Activated CD4-positive, alpha-beta T cell treated with anti-CD3 and anti-CD28 coated beads, Interleukin-10, Interleukin-2, amounts not matched to agents 100 ng/mL and 50 ng/mL, durations not matched to agents 16 hours and 8 hours (primary cell): ENCODE data around the gene ARFGEF3.

ENCODE experiments used
- DNase-seq: peaks from one replicate; pipeline ENCODE4 v3.0.0-alpha.2; 2020

Gene ARFGEF3

GRCh38 chr6:138246650-138247440 lies 85.1 kb downstream of the ARFGEF3 start:
- DNase-seq, result no peak

DNA sequence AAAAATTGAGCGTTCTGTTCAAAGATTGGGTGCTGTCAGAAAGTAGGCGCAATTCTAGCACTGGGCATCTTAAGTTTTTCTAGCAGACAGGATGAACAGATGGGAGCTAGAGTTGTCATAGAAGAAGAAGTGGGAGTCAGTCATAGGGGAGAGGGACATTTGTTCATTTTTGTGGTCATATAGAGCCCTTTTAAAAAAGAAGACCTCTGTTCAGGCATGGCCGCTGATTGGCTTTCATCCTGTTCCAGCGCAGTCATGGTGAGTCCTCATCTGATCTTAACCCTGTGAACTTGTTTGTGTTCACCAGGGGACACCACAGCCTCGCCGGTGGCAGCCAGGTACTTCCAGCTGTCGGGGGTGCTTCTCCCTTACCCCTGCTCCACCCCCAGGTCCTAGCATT lies 86.3 kb downstream of the ARFGEF3 start:
- no peak for DNase-seq

GRCh38 chr6:138248878-138249277 lies 87.1 kb downstream of the ARFGEF3 start:
- no peak for DNase-seq

GRCh38 chr6:138250053-138250452 lies 88.3 kb downstream of the ARFGEF3 start:
- no peak for DNase-seq

- no peak for DNase-seq
Observed at GRCh38 chr6:138250513-138251247, 88.9 kb downstream of the ARFGEF3 start.

GRCh38 chr6:138253731-138254130 lies 92.0 kb downstream of the ARFGEF3 start:
- no peak for DNase-seq

GRCh38 chr6:138255443-138255842 lies 93.7 kb downstream of the ARFGEF3 start:
- no peak for DNase-seq

GRCh38 chr6:138257638-138258040 lies 95.9 kb downstream of the ARFGEF3 start:
- DNase-seq, result no peak

- no peak for DNase-seq
Observed at GRCh38 chr6:138258197-138258596, 96.5 kb downstream of the ARFGEF3 start.

GRCh38 chr6:138258991-138259390 lies 97.3 kb downstream of the ARFGEF3 start:
- no peak for DNase-seq

GRCh38 chr6:138261116-138261780 lies 99.5 kb downstream of the ARFGEF3 start:
- no peak for DNase-seq

- no peak for DNase-seq
Observed at GRCh38 chr6:138263963-138264362, 102.2 kb downstream of the ARFGEF3 start.

DNA sequence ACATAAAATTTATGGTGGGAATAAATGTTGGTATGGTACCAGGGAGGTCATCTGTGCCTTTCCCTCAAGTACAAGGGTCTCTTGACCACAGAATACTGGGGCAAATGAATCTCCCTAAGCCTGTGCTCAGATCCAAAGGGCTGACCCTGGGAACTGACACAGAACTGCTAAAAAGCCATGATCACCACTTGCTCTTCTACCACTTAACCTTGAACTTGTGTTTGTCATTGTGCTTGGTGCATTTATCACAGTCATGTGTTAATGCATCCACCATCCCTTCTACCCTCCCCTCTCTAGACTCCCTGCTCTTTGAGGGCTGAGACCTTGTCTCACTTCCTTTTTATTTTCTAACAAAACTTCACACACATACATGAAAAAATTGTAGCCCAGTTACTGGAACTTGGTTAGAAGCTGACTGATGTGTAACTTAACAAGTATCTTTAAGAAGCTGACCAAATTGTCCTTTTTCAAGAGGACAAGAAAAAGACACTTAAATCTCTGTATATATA lies 102.7 kb downstream of the ARFGEF3 start:
- DNase-seq, result no peak

DNA sequence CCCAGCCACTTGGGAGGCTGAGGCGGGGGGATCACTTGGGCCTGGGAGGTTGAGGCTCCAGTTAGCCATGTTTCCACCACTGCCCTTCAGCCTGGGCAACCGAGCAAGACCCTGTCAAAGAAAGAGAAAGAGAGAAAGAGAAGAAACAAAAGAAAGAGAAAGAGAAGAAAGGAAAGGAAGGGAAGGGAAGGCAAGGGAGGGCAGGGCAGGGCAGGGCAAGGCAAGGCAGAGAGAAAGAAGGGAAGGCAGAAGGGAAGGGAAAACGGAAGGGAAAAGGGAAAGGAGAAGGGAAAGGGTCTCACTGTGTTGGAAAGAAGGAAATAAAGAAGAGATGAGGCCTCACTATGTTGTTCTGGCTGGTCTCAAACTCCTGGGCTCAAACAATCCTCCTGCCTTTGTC lies 104.4 kb downstream of the ARFGEF3 start:
- DNase-seq, result no peak

GRCh38 chr6:138267971-138268895 lies 106.5 kb downstream of the ARFGEF3 start:
- no peak for DNase-seq

DNA sequence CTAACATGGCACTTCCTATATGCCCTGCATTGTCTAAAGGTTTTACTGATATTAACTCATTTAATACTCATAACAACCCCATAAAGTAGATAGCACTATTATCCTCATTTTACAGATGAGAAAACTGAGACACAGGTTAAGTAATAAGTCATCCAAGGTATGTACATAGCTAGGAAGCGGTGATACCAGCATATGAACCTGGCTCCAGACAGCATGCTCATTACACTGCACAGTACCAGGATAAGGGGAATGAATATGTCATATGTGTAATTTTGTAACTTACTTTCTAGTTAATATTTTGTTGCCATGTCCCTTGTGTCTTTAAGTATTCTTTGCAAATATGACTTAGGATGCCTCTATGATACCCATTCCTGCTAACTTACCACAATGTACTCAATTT lies 109.7 kb downstream of the ARFGEF3 start:
- no peak for DNase-seq

- DNase-seq, result no peak
Observed at GRCh38 chr6:138272533-138273315, 111.0 kb downstream of the ARFGEF3 start.

GRCh38 chr6:138275976-138276375 lies 114.2 kb downstream of the ARFGEF3 start:
- no peak for DNase-seq

- DNase-seq, result no peak
Observed at GRCh38 chr6:138277835-138278234, 116.1 kb downstream of the ARFGEF3 start.

DNA sequence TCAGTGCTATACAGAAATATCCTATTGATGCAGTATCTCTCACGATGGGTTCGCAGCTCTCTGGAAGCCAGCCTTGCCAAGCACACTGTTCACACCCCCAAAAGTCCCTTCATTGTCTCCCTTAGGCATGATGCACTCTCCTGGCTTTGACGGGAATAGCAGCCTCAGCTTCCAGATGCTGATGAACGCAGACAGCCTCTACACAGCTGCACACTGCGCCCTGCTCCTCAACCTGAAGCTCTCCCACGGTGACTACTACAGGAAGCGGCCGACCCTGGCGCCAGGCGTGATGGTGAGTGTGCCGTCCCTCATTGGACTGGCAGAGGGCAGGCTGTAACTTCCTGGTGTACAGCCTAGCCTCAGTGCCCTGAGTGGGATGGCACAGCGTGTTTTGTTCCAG lies 116.6 kb downstream of the ARFGEF3 start:
- no peak for DNase-seq

DNA sequence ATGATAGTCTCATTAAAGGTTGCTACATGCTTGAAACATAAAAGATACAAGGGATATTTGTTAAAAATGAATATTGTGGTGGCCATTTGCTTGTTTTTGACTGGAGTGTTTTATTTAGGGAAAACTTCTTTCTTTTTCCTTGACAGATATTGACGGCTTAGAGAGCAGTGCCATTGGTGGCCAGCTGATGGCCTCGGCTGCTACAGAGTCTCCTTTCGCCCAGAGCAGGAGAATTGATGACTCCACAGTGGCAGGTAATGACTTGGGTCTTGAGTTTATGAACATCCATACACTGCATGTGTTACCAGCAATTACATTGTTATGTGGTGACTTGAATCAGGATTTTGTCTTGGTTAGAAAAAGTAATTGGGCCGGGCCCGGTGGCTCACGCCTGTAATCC lies 124.1 kb downstream of the ARFGEF3 start:
- DNase-seq, result no peak

DNA sequence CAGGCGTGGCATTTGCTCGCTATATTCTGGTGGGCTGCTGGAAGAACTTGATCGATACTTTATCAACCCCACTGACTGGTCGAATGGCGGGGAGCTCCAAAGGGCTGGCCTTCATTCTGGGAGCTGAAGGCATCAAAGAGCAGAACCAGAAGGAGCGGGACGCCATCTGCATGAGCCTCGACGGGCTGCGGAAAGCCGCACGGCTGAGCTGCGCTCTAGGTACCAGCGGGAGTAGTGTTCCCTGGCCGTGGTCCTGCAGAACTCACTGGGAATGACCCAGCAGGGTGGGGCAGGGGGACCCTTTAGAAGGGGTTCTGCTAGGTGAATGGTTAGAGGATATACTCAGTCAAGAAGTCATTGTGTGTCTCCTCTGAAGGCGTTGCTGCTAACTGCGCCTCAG lies 125.0 kb downstream of the ARFGEF3 start:
- no peak for DNase-seq
